ENCODE data around the gene SLC26A8. TPM values are rescaled to one million over a fixed set of nuclear protein-coding genes. Genes with fewer than 3 reads are reported as not detected.
A peak's percentile ranks its signal among the peaks of the same experiment; 100 is the strongest.

Gene SLC26A8
- total RNA-seq, 1 experiment from 2014 or later, result not detected

DNA sequence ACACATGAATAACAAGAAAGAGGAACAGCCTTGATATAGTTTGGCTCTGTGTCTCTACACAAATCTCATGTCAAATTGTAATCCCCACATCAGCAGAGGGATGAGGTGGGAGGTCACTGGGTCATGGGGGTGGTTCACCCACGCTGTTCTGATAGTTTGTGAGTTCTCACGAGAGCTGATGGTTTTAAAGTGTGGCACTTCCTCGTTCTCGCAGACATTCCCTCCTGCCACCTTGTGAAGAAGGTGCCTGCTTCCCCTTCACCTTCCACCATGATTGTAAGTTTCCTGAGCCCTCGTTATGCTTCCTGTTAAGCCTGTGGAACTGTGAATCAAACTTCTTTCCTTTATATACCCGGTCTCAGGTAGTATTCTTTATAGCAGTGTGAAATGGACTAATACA is 116.7 kb downstream of the SLC26A8 start:
- DNase-seq, result no peak
- H3K9me3 ChIP-seq (ENCODE audit: insufficient read depth, low read depth), result peaks cover 17% of the 10 kb centered on the region
- H3K27me3 ChIP-seq (ENCODE audit: insufficient read depth, low read depth), result no peaks in the 10 kb centered on the region
- H3K27ac ChIP-seq, result peak overlapping the region; percentile 26; the same call in 1 of the 2 replicates
- H2AFZ ChIP-seq, result no peak overlapping the region
- H3F3A ChIP-seq (ENCODE audit: insufficient read depth, low read depth), result peaks cover 19% of the 10 kb centered on the region; the same call in 1 of the 2 replicates
- H3K9me2 ChIP-seq (ENCODE audit: insufficient read depth), result no peaks in the 10 kb centered on the region
- peaks cover 71% of the 10 kb centered on the region for H3K36me3 ChIP-seq (ENCODE audit: low read depth)
- TF ChIP-seq, protein P1, sequence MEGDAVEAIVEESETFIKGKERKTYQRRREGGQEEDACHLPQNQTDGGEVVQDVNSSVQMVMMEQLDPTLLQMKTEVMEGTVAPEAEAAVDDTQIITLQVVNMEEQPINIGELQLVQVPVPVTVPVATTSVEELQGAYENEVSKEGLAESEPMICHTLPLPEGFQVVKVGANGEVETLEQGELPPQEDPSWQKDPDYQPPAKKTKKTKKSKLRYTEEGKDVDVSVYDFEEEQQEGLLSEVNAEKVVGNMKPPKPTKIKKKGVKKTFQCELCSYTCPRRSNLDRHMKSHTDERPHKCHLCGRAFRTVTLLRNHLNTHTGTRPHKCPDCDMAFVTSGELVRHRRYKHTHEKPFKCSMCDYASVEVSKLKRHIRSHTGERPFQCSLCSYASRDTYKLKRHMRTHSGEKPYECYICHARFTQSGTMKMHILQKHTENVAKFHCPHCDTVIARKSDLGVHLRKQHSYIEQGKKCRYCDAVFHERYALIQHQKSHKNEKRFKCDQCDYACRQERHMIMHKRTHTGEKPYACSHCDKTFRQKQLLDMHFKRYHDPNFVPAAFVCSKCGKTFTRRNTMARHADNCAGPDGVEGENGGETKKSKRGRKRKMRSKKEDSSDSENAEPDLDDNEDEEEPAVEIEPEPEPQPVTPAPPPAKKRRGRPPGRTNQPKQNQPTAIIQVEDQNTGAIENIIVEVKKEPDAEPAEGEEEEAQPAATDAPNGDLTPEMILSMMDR (conservative IDR thresholded peaks at IDR 0.05), result no peak
- no peak for TF ChIP-seq EZH2 (IDR thresholded peaks at IDR 0.05; ENCODE audit: low read depth)
- ChIA-PET POLR2A (ENCODE audit: unreplicated experiment) (no interaction called here), CTCF (no interaction called here)
- H3K4me3 ChIP-seq, result no peak overlapping the region
- no peak overlapping the region for H3K4me2 ChIP-seq
- no TSS peak for BruUV-seq (replicated peaks)
- H4K20me1 ChIP-seq (ENCODE audit: insufficient read depth), result peaks cover 15% of the 10 kb centered on the region
- H3K4me1 ChIP-seq (replicated peaks; ENCODE audit: insufficient read depth), result no peaks in the 10 kb centered on the region
- peaks cover 95% of the 10 kb centered on the region for H3K79me2 ChIP-seq (ENCODE audit: low read depth)
- intact Hi-C loops (cut with micrococcal nuclease; ENCODE audit: unreplicated experiment), result no loop called here

DNA sequence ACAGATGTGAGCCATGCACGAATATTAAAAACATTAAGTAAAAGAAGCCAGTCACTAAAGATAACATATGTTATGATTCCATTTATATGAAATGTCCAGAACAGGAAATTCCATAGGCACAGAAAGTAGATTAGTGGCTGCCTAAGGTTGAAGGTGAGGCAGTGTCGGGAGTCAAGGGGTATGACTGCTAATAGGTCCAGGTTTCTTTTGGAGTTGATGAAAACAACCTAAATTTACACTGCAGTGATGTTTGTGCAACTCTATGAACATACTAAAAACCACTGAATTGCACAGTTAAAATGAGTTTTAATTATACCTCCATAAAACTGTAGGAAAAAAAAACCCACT is 118.0 kb downstream of the SLC26A8 start:
- no peak for TF ChIP-seq EZH2 (IDR thresholded peaks at IDR 0.05; ENCODE audit: low read depth)
- TF ChIP-seq, protein P1 (conservative IDR thresholded peaks at IDR 0.05), result no peak
- Histone ChIP-seq H3K9me3 (ENCODE audit: insufficient read depth, low read depth) (peaks cover 13% of the 10 kb centered on the region), H3K27ac (no peak overlapping the region), H4K20me1 (ENCODE audit: insufficient read depth) (peaks cover 15% of the 10 kb centered on the region), H3K4me1 (replicated peaks; ENCODE audit: insufficient read depth) (no peaks in the 10 kb centered on the region), H3K36me3 (ENCODE audit: low read depth) (peaks cover 63% of the 10 kb centered on the region), H3K4me2 (no peak overlapping the region), H3K9me2 (ENCODE audit: insufficient read depth) (no peaks in the 10 kb centered on the region), H2AFZ (no peak overlapping the region), H3F3A (ENCODE audit: insufficient read depth, low read depth) (peaks cover 15% of the 10 kb centered on the region; the same call in 1 of the 2 replicates), H3K27me3 (ENCODE audit: insufficient read depth, low read depth) (no peaks in the 10 kb centered on the region), H3K4me3 (no peak overlapping the region), H3K79me2 (ENCODE audit: low read depth) (peaks cover 95% of the 10 kb centered on the region)
- DNase-seq, result no peak
- intact Hi-C loops (cut with micrococcal nuclease; ENCODE audit: unreplicated experiment), result no loop called here
- ChIA-PET POLR2A (ENCODE audit: unreplicated experiment) (no interaction called here), CTCF (interaction anchor here (0.6 kb wide), 1 partner anchor 73 kb away, joined by 24 read pairs; no protein-coding TSS in a partner anchor)
- BruUV-seq (replicated peaks), result no TSS peak

DNA sequence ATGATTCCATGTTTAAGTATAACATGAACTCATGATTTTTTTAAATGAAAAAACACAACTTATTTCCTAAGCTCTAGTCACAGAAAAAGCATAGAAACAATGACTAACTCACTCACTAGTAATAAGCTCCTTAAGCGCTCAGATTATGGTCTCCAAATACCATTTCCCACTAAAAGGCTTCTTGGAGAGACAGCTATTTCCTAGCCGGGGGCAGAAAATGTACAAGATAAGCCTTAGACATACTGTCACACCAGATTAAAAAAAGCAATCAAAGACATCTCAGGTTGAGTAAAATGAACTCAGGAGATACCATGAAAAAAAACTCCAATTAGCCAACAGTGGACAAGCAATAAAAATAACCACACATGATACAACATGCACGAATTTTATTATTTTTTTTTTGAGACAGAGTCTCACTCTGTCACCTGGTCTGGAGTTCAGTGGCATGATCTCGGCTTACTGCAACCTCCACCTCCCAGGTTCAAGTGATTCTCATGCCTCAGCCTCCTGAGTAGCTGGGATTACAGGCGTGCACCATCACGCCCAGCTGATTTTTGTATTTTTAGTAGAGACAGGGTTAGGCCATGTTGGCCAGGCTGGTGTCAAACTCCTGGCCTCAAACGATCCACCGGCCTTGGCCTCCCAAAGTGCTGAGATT is 118.5 kb downstream of the SLC26A8 start:
- Histone ChIP-seq H3F3A (ENCODE audit: insufficient read depth, low read depth) (peaks cover 15% of the 10 kb centered on the region; the same call in 1 of the 2 replicates), H3K4me3 (no peak overlapping the region), H2AFZ (no peak overlapping the region), H3K9me2 (ENCODE audit: insufficient read depth) (no peaks in the 10 kb centered on the region), H3K4me1 (replicated peaks; ENCODE audit: insufficient read depth) (no peaks in the 10 kb centered on the region), H3K9me3 (ENCODE audit: insufficient read depth, low read depth) (peaks cover 10% of the 10 kb centered on the region), H3K79me2 (ENCODE audit: low read depth) (peaks cover 95% of the 10 kb centered on the region), H3K4me2 (no peak overlapping the region), H3K27ac (no peak overlapping the region), H3K36me3 (ENCODE audit: low read depth) (peaks cover 65% of the 10 kb centered on the region), H3K27me3 (ENCODE audit: insufficient read depth, low read depth) (no peaks in the 10 kb centered on the region), H4K20me1 (ENCODE audit: insufficient read depth) (peaks cover 15% of the 10 kb centered on the region)
- CTCF ChIA-PET, result interaction anchor here (0.6 kb wide), 1 partner anchor 73 kb away, joined by 24 read pairs; no protein-coding TSS in a partner anchor
- no TSS peak for BruUV-seq (replicated peaks)
- intact Hi-C loops (cut with micrococcal nuclease; ENCODE audit: unreplicated experiment), result no loop called here
- TF ChIP-seq, protein P1 (conservative IDR thresholded peaks at IDR 0.05), result no peak
- TF ChIP-seq EZH2 (IDR thresholded peaks at IDR 0.05; ENCODE audit: low read depth), result no peak
- no peak for DNase-seq
- POLR2A ChIA-PET (ENCODE audit: unreplicated experiment), result no interaction called here
